Gastroesophageal sphincter (tissue), 4 donors: ENCODE data around the gene MISP3. TPM values are rescaled to one million over a fixed set of nuclear protein-coding genes. Genes with fewer than 3 reads are reported as not detected.

Experiments used
- ATAC-seq: fragments of 150-250 bp; one replicate; pipeline ENCODE4 v1.9.1; 2016; ENCODE audit warnings: mild to moderate bottlenecking, moderate library complexity
- H3K27ac ChIP-seq, 4 donors: fragments of 200-600 bp; sonication (generic) in 3 of 4; 1 replicate in 3 of 4; 2 replicates in 1 of 4; pipeline ENCODE4 v1.5.1; 2016 to 2019
- H3K27me3 ChIP-seq: fragments of 200-600 bp; sonication (generic); one replicate; pipeline ENCODE4 v1.5.1; 2019
- H3K36me3 ChIP-seq, 2 donors: fragments of 200-600 bp; sonication (generic); one replicate each; pipeline ENCODE4 v1.5.1; 2019; ENCODE audit warnings: control low read depth in 1 of 2
- H3K4me1 ChIP-seq, 3 donors: fragments of 200-600 bp; sonication (generic); 1 replicate in 2 of 3; 2 replicates in 1 of 3; pipeline ENCODE4 v1.5.1; 2016 to 2019; ENCODE audit warnings: control low read depth in 2 of 3
- H3K4me3 ChIP-seq, 2 donors: fragments of 200-600 bp; sonication (generic); one replicate each; pipeline ENCODE4 v1.5.1; 2019; ENCODE audit warnings: mild to moderate bottlenecking in 1 of 2, moderate library complexity in 1 of 2
- H3K9me3 ChIP-seq, 3 donors: fragments of 200-600 bp; sonication (generic); one replicate each; pipeline ENCODE4 v1.5.1; 2017 to 2019; ENCODE audit warnings: control low read depth in 2 of 3
- EP300 ChIP-seq: sonication (generic); formaldehyde crosslinking; IDR thresholded peaks from one replicate; pipeline ENCODE4 v1.6.1; 2017; ENCODE audit warnings: antibody characterized with exemption, mild to moderate bottlenecking
- POLR2A ChIP-seq, 2 donors: fragments of 450-650 bp; IDR thresholded peaks; one replicate each; pipeline ENCODE4 v1.6.1; 2017; ENCODE audit warnings: antibody characterized with exemption in 2 of 2, mild to moderate bottlenecking in 2 of 2, moderate library complexity in 1 of 2
- POLR2AphosphoS5 ChIP-seq: sonication (generic); formaldehyde crosslinking; IDR thresholded peaks from one replicate; pipeline ENCODE4 v1.6.1; 2017; ENCODE audit warnings: antibody characterized with exemption
- WGBS, 2 donors: methylation state at CpG; one replicate each; pipeline ENCODE4 v1.1.5; 2018; ENCODE audit warnings: low coverage in 1 of 2; 5-methylcytosine and 5-hydroxymethylcytosine counted together
- total RNA-seq, 4 donors: library from RNA; depleted of rRNA; stranded (reverse); fragments of >200 nt; gene quantifications; one replicate each; pipeline ENCODE4 v1.1.0, GENCODE V29; 2016
- TF ChIP-seq, protein P1 (sequence below), 4 experiments: fragments of 200-600 bp in 2 of 4; fragments of 450-650 bp in 2 of 4; sonication (generic) in 1 of 4; IDR thresholded peaks; one replicate each; pipeline ENCODE4 v1.5.1; 2017 to 2019; ENCODE audit warnings: antibody characterized with exemption in 4 of 4, mild to moderate bottlenecking in 2 of 4, moderate library complexity in 2 of 4

Gene MISP3
- total RNA-seq, 4 donors from 2014 or later, result 2.7 to 9.5 (median 5.6) TPM

DNA sequence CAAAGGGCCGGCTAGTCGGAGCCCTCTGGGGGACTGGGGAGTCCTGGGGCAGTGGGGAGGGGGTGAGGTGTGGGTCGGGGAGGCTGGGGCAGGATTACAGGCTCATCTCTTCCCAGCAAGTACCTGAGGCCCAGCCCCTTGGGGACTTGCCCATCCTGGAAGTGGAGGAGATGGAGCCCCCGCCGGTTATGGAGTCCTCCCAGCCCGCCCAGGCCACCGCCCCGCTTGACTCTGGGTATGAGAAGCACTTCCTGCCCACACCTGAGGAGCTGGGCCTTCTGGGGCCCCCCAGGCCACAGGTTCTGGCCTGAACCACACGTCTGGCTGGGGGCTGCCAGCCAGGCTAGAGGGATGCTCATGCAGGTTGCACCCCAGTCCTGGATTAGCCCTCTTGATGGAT, 20.6 kb upstream of the MISP3 start:
- H3K27me3 ChIP-seq, result peaks cover under 1% of the 10 kb centered on the region
- peaks cover 0 to 7% of the 10 kb centered on the region in 2 donors for H3K36me3 ChIP-seq
- TF ChIP-seq EP300, result no peak
- no peak for TF ChIP-seq POLR2A (IDR thresholded peaks at IDR 0.05)
- TF ChIP-seq POLR2AphosphoS5, result no peak
- TF ChIP-seq, protein P1, sequence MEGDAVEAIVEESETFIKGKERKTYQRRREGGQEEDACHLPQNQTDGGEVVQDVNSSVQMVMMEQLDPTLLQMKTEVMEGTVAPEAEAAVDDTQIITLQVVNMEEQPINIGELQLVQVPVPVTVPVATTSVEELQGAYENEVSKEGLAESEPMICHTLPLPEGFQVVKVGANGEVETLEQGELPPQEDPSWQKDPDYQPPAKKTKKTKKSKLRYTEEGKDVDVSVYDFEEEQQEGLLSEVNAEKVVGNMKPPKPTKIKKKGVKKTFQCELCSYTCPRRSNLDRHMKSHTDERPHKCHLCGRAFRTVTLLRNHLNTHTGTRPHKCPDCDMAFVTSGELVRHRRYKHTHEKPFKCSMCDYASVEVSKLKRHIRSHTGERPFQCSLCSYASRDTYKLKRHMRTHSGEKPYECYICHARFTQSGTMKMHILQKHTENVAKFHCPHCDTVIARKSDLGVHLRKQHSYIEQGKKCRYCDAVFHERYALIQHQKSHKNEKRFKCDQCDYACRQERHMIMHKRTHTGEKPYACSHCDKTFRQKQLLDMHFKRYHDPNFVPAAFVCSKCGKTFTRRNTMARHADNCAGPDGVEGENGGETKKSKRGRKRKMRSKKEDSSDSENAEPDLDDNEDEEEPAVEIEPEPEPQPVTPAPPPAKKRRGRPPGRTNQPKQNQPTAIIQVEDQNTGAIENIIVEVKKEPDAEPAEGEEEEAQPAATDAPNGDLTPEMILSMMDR (IDR thresholded peaks at IDR 0.05), result no peak
- no peak overlapping the region for H3K4me3 ChIP-seq
- peaks cover 0 to 2% (median 1%) of the 10 kb centered on the region in 3 donors for H3K4me1 ChIP-seq
- H3K27ac ChIP-seq, result no peak overlapping the region
- peaks cover 0 to 9% (median 0%) of the 10 kb centered on the region in 3 donors for H3K9me3 ChIP-seq
- no CpG with 5 or more reads among the region's 9 CpGs for WGBS, 2 donors
- no peak for ATAC-seq

- no peak for ATAC-seq
These were observed 20.1 kb upstream of the MISP3 start for GRCh38 chr19:14052470-14052869.

DNA sequence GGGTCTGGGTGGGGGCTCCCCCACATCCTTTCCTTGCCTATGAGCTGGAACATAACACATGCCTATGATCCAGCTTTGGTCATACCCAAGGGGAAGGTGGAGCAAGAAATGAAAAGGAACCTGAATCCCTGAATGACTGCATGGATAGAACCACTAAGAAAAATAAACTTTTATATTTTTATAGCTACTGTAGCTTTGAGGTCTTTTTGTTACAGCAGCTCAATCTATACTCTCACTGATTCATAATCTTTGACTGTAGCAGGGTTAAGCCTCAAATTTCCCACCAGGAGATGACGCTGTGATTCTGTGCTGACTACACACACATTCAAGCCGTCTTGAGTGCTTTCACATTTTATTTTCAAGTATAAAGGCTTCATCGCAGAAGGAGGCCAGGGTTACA, 19.6 kb upstream of the MISP3 start:
- no peak for ATAC-seq
- Histone ChIP-seq H3K27me3 (peaks cover 10% of the 10 kb centered on the region), H3K9me3 (peaks cover 0 to 9% (median 0%) of the 10 kb centered on the region in 3 donors), H3K4me1 (peaks cover 0 to 13% (median 8%) of the 10 kb centered on the region in 3 donors), H3K27ac (no peak overlapping the region), H3K4me3 (no peak overlapping the region), H3K36me3 (peaks cover 0 to 7% of the 10 kb centered on the region in 2 donors)
- no peak for TF ChIP-seq EP300
- TF ChIP-seq, protein P1 (IDR thresholded peaks at IDR 0.05), result no peak
- TF ChIP-seq POLR2A (IDR thresholded peaks at IDR 0.05), result no peak
- TF ChIP-seq POLR2AphosphoS5, result no peak
- 67 to 91% methylated on average over 1 to 3 of the region's 3 CpGs for WGBS, 2 donors

More at GRCh38 chr19:14052470-14052869, 20.1 kb upstream of the MISP3 start:
- H3K4me1 ChIP-seq, result peaks cover 0 to 7% (median 3%) of the 10 kb centered on the region in 3 donors
- WGBS, 2 donors, result 84 to 88% methylated on average over 3 to 6 of the region's 6 CpGs
- H3K4me3 ChIP-seq, result no peak overlapping the region
- peaks cover 0 to 7% of the 10 kb centered on the region in 2 donors for H3K36me3 ChIP-seq
- H3K27me3 ChIP-seq, result peaks cover 4% of the 10 kb centered on the region
- H3K9me3 ChIP-seq, result peaks cover 0 to 9% (median 0%) of the 10 kb centered on the region in 3 donors
- H3K27ac ChIP-seq, result no peak overlapping the region
- TF ChIP-seq, protein P1 (IDR thresholded peaks at IDR 0.05), result no peak
- TF ChIP-seq POLR2AphosphoS5 (no peak), EP300 (no peak), POLR2A (IDR thresholded peaks at IDR 0.05) (no peak)

GRCh38 chr19:14053500-14053899, 19.1 kb upstream of the MISP3 start:
- H3K4me1 ChIP-seq, result peaks cover 0 to 18% (median 10%) of the 10 kb centered on the region in 3 donors
- H3K27me3 ChIP-seq, result peaks cover 14% of the 10 kb centered on the region
- H3K27ac ChIP-seq, result no peak overlapping the region
- H3K4me3 ChIP-seq, result no peak overlapping the region
- 95% methylated on average over 3 of the region's 11 CpGs; no CpG with 5 or more reads in 1 of the 2 donors for WGBS, 2 donors
- peaks cover 0 to 9% (median 0%) of the 10 kb centered on the region in 3 donors for H3K9me3 ChIP-seq
- peaks cover 0 to 7% of the 10 kb centered on the region in 2 donors for H3K36me3 ChIP-seq
- ATAC-seq, result no peak
- TF ChIP-seq POLR2AphosphoS5 (no peak), POLR2A (IDR thresholded peaks at IDR 0.05) (no peak), EP300 (no peak)
- TF ChIP-seq, protein P1 (IDR thresholded peaks at IDR 0.05), result no peak

- no peak for TF ChIP-seq POLR2AphosphoS5
- no peak for TF ChIP-seq POLR2A (IDR thresholded peaks at IDR 0.05)
- no peak for TF ChIP-seq EP300
- TF ChIP-seq, protein P1 (IDR thresholded peaks at IDR 0.05), result no peak
- WGBS, 2 donors, result 83 to 92% methylated on average over 4 to 6 of the region's 6 CpGs
- H3K9me3 ChIP-seq, result peaks cover 0 to 9% (median 0%) of the 10 kb centered on the region in 3 donors
- ATAC-seq, result no peak
- H3K27me3 ChIP-seq, result peaks cover 20% of the 10 kb centered on the region
- H3K27ac ChIP-seq, result no peak overlapping the region
- H3K4me3 ChIP-seq, result no peak overlapping the region
- peaks cover 0 to 24% (median 10%) of the 10 kb centered on the region in 3 donors for H3K4me1 ChIP-seq
- peaks cover 0 to 7% of the 10 kb centered on the region in 2 donors for H3K36me3 ChIP-seq
These were observed 18.5 kb upstream of the MISP3 start for GRCh38 chr19:14054099-14054498.
